OCI-LY1 (cell line): Measurements from ENCODE around the gene B3GAT1.

ENCODE experiments used
- H2AFZ ChIP-seq: fragments of 200-600 bp; sonication (generic), shearing (Covaris generic); 2 replicates; pipeline ENCODE4 v1.6.0; 2014; ENCODE audit warnings: antibody characterized with exemption, mild to moderate bottlenecking, low read length
- H3F3A ChIP-seq: fragments of 200-600 bp; sonication (generic), shearing (Covaris generic); 2 replicates; pipeline ENCODE4 v1.6.0; 2014; ENCODE audit warnings: mild to moderate bottlenecking, antibody characterized with exemption, low read length, moderate library complexity; ENCODE audit not compliant: insufficient read depth
- H3K27ac ChIP-seq: fragments of 200-600 bp; sonication (generic); 2 replicates; pipeline ENCODE4 v1.5.1; 2014; ENCODE audit warnings: low read length, mixed run types, mild to moderate bottlenecking, low read depth; ENCODE audit not compliant: poor library complexity, severe bottlenecking
- H3K27me3 ChIP-seq: fragments of 200-600 bp; sonication (generic); 2 replicates; pipeline ENCODE4 v1.6.0; 2014; ENCODE audit warnings: antibody characterized with exemption, mild to moderate bottlenecking, low read length, moderate library complexity; ENCODE audit not compliant: insufficient read depth
- H3K36me3 ChIP-seq: fragments of 200-600 bp; sonication (generic); 2 replicates; pipeline ENCODE4 v1.6.1; 2014; ENCODE audit warnings: mild to moderate bottlenecking, antibody characterized with exemption, low read length, moderate library complexity, mixed read lengths; ENCODE audit not compliant: insufficient read depth
- H3K4me1 ChIP-seq: fragments of 200-600 bp; sonication (generic); 2 replicates; pipeline ENCODE4 v1.5.1; 2014; ENCODE audit warnings: mild to moderate bottlenecking, low read length, moderate library complexity; ENCODE audit not compliant: insufficient read depth, severe bottlenecking
- H3K4me2 ChIP-seq: fragments of 200-600 bp; sonication (generic), shearing (Covaris generic); 2 replicates; pipeline ENCODE4 v1.6.1; 2014; ENCODE audit warnings: low read length
- H3K4me3 ChIP-seq: fragments of 200-600 bp; sonication (generic); 2 replicates; pipeline ENCODE4 v1.5.1; 2014; ENCODE audit warnings: low read length, low read depth, mild to moderate bottlenecking, mixed read lengths; ENCODE audit not compliant: poor library complexity, severe bottlenecking
- H3K79me2 ChIP-seq: fragments of 200-600 bp; shearing (Covaris generic); 2 replicates; pipeline ENCODE4 v1.6.1; 2016; ENCODE audit warnings: mixed run types, low read length, mixed read lengths; ENCODE audit not compliant: insufficient read depth
- H3K9ac ChIP-seq: fragments of 200-600 bp; sonication (generic), shearing (Covaris generic); 2 replicates; pipeline ENCODE4 v1.6.1; 2014; ENCODE audit warnings: mild to moderate bottlenecking, low read length, mixed read lengths
- H3K9me2 ChIP-seq: fragments of 200-600 bp; sonication (generic), shearing (Covaris generic); 2 replicates; pipeline ENCODE4 v1.6.1; 2014; ENCODE audit warnings: low read depth, mild to moderate bottlenecking, low read length, mixed read lengths
- H3K9me3 ChIP-seq: fragments of 200-600 bp; shearing (Covaris generic); 2 replicates; pipeline ENCODE4 v1.6.1; 2014; ENCODE audit warnings: low read length, mixed read lengths
- H4K20me1 ChIP-seq: fragments of 200-600 bp; sonication (generic), shearing (Covaris generic); 2 replicates; pipeline ENCODE4 v1.6.0; 2016; ENCODE audit warnings: mild to moderate bottlenecking, low read length; ENCODE audit not compliant: insufficient read depth
- CTCF ChIP-seq: fragments of 200-600 bp; sonication (generic), shearing (Covaris generic); IDR thresholded peaks from 2 replicates; pipeline ENCODE4 v1.5.1; 2017; ENCODE audit warnings: mild to moderate bottlenecking, antibody characterized with exemption, low read length, moderate library complexity, mixed read lengths
- EZH2 ChIP-seq: fragments of 200-600 bp; sonication (generic), shearing (Covaris generic); IDR thresholded peaks from 2 replicates; pipeline ENCODE4 v1.8.0; 2017; ENCODE audit warnings: borderline replicate concordance, mixed run types, mild to moderate bottlenecking, antibody characterized with exemption, low read length, moderate library complexity, mixed read lengths

B3GAT1 gene

DNA sequence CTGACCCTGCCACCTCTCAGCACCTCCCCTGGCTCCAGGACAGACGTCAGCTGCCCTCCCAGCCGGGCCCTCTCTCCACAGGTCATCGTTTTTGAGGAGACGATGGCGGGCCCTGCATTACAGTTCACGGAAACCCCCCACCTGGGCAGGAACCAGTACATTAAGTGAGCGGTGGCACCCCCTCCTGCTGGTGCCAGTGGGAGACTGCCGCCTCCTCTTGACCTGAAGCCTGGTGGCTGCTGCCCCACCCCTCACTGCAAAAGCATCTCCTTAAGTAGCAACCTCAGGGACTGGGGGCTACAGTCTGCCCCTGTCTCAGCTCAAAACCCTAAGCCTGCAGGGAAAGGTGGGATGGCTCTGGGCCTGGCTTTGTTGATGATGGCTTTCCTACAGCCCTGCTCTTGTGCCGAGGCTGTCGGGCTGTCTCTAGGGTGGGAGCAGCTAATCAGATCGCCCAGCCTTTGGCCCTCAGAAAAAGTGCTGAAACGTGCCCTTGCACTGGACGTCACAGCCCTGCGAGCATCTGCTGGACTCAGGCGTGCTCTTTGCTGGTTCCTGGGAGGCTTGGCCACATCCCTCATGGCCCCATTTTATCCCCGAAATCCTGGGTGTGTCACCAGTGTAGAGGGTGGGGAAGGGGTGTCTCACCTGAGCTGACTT lies 37.0 kb downstream of the B3GAT1 start:
- Histone ChIP-seq H3K4me3 (no peak overlapping the region), H3K9me3 (no peaks in the 10 kb centered on the region), H3F3A (no peaks in the 10 kb centered on the region), H3K27me3 (no peaks in the 10 kb centered on the region), H3K4me2 (no peak overlapping the region), H3K36me3 (no peaks in the 10 kb centered on the region), H3K79me2 (no peaks in the 10 kb centered on the region), H4K20me1 (no peaks in the 10 kb centered on the region), H3K4me1 (no peaks in the 10 kb centered on the region), H3K9ac (no peak overlapping the region), H3K27ac (no peak overlapping the region), H2AFZ (no peak overlapping the region), H3K9me2 (no peaks in the 10 kb centered on the region)
- TF ChIP-seq EZH2 (no peak), CTCF (no peak)

DNA sequence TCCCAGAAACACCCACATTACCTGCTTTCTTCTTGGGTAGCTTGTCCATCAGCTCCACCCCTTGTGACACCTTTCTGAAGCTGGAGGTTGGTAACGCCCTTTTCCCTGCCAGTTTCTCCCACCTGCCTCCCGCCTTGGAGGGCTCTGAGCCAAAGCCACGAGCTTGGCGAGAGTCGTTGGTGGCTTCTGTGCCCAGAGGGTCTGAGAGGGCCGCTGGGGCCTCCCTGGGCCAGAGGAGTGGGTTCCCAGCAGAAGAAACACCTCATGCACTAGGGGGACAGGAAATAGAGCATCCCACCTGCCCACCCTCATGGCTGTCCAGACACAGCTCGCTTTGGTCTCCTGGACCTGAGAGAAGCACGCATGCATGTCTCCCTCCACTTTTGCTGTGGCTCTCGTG lies 37.9 kb downstream of the B3GAT1 start:
- H3K9ac ChIP-seq: no peak overlapping the region
- no peak overlapping the region for H2AFZ ChIP-seq
- no peaks in the 10 kb centered on the region for H3F3A ChIP-seq
- H3K4me3 ChIP-seq: no peak overlapping the region
- no peaks in the 10 kb centered on the region for H3K27me3 ChIP-seq
- H3K9me2 ChIP-seq: no peaks in the 10 kb centered on the region
- TF ChIP-seq CTCF: no peak
- TF ChIP-seq EZH2: no peak
- no peak overlapping the region for H3K27ac ChIP-seq
- no peaks in the 10 kb centered on the region for H3K79me2 ChIP-seq
- H3K36me3 ChIP-seq: no peaks in the 10 kb centered on the region
- H4K20me1 ChIP-seq: no peaks in the 10 kb centered on the region
- no peaks in the 10 kb centered on the region for H3K4me1 ChIP-seq
- H3K9me3 ChIP-seq: no peaks in the 10 kb centered on the region
- H3K4me2 ChIP-seq: no peak overlapping the region

GRCh38 chr11:134373591-134374052 lies 38.4 kb downstream of the B3GAT1 start:
- Histone ChIP-seq H3K4me1 (no peaks in the 10 kb centered on the region), H3K27me3 (no peaks in the 10 kb centered on the region), H4K20me1 (no peaks in the 10 kb centered on the region), H3F3A (no peaks in the 10 kb centered on the region), H3K4me3 (no peak overlapping the region), H3K9me3 (no peaks in the 10 kb centered on the region), H3K27ac (no peak overlapping the region), H3K9me2 (no peaks in the 10 kb centered on the region), H3K9ac (no peak overlapping the region), H2AFZ (no peak overlapping the region), H3K4me2 (no peak overlapping the region), H3K79me2 (no peaks in the 10 kb centered on the region), H3K36me3 (no peaks in the 10 kb centered on the region)
- TF ChIP-seq CTCF (no peak), EZH2 (no peak)
